ENCODE data around the gene C19orf47.

Gene C19orf47

DNA sequence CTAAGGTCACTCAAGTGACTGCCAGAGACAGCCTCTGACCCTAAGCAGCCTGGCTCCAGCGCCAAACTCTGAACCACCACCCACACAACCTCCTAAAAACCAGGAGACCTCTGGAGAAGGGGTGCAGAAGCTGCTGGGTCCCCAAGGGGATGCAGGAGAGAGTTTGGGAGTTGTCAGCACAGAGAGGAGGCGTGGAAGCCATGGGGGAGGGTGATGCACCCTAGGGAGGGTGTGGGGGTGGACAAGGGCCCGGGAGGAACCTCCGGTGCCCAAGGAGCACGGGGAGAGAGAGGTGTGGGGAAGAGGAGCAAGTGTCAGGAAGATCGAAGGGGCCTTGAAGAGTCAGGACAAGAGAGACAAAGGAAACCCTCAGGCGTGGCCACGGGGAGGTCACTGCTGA lies 43.9 kb upstream of the C19orf47 start:
- TF ChIP-seq CTCF (IDR thresholded peaks at IDR 0.05) (no peak), ZFX (IDR thresholded peaks at IDR 0.05; ENCODE audit: borderline replicate concordance) (no peak)
- H3K27ac ChIP-seq, result no peak overlapping the region

DNA sequence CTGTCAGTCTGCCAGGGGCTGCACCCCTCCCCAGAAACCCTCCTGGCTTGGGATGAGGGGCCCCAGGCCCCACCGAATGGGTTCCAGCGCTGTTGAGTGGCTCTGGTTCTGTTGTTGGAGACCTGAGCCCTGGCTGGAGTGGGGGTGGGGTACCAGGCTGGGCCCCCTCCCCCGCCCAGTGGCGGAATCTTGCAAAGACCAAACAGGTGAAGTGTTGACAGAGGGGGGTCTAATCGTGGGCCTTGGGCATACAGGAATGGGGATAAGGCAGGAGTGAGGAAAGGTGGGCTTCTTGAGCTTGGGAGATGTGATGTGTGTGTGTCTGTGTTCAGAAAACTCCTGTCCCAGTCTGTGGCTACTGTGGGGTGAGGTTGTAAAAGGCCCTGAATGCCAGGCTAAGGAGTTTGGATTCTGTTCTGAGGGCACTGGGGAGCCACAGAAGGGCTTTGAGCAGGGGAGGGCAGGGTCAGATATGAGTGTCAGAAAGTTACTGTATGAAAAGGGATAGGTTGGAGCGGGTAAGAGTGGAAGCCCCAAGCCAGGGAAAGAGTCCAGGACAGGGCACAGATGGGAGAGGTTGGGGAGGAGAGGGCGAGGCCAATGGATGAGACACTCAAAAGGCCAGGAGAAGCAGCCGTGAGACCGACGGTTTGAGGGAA lies 42.0 kb upstream of the C19orf47 start, which contains the start of gene HIPK4:
HIPK4 (minus strand) TSS at position 98 of the 659 bp plus-strand sequence. CDS start 279 bp downstream, outside the sequence.
- no peak within 1 kb of the TSS for H3K27ac ChIP-seq
- TF ChIP-seq CTCF (IDR thresholded peaks at IDR 0.05) (no peak), ZFX (IDR thresholded peaks at IDR 0.05; ENCODE audit: borderline replicate concordance) (no peak)

GRCh38 chr19:40389404-40390083 lies 41.3 kb upstream of the C19orf47 start:
- TF ChIP-seq ZFX (IDR thresholded peaks at IDR 0.05; ENCODE audit: borderline replicate concordance) (no peak), CTCF (IDR thresholded peaks at IDR 0.05) (no peak)
- H3K27ac ChIP-seq, result no peak overlapping the region

DNA sequence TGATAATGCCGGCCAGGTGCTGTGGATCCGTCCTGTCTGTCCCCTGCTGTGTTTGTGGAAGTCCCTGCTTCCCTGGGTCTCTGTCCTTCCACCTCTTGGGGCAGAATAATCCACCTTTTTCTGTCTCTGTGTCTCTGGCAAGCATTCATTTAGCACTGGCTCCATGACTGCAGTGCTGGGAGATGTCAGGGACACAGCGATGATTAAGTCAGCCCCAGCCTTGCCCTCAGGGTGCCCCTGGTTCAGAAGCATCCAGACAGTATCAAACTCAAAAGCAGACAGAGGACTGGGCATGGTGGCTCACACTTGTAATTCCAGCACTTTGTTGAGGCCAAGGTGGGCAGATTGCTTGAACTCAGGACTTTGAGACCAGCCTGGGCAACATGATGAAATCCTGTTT lies 40.3 kb upstream of the C19orf47 start:
- TF ChIP-seq ZFX (IDR thresholded peaks at IDR 0.05; ENCODE audit: borderline replicate concordance) (no peak), CTCF (IDR thresholded peaks at IDR 0.05) (no peak)
- no peak overlapping the region for H3K27ac ChIP-seq

- H3K27ac ChIP-seq, result no peak overlapping the region
- TF ChIP-seq ZFX (IDR thresholded peaks at IDR 0.05; ENCODE audit: borderline replicate concordance) (no peak), CTCF (IDR thresholded peaks at IDR 0.05) (no peak)
These were observed 39.0 kb upstream of the C19orf47 start for GRCh38 chr19:40387155-40387554.

GRCh38 chr19:40383668-40384248 lies 35.6 kb upstream of the C19orf47 start:
- no peak for TF ChIP-seq CTCF (IDR thresholded peaks at IDR 0.05)
- no peak for TF ChIP-seq ZFX (IDR thresholded peaks at IDR 0.05; ENCODE audit: borderline replicate concordance)
- H3K27ac ChIP-seq, result no peak overlapping the region

DNA sequence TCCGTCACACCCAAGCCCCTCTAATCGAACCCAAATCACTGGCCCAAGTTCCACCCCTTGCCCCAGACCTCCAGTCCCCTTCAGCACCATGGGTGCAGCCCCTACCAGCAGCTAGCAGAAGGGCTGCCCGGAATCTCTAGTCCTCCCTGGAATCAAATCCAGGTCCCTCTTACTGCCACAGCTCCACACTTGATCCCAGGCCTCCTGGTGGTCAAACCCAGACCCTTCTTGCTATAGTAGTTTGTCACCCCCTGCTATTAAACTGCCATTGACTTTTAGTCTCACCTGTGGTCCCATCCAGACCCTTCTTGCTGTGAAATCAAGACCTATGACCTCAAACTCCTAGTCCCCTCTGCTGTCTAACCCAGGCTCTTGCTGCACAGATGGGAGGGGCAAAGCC lies 33.1 kb upstream of the C19orf47 start:
- no peak overlapping the region for H3K27ac ChIP-seq
- TF ChIP-seq CTCF (IDR thresholded peaks at IDR 0.05) (no peak), ZFX (IDR thresholded peaks at IDR 0.05; ENCODE audit: borderline replicate concordance) (no peak)

Data from 22Rv1 (cell line).